ENCODE measurements around the gene TINAG. TPM values are rescaled to one million over a fixed set of nuclear protein-coding genes. Genes with fewer than 3 reads are reported as not detected.

The TINAG gene
- total RNA-seq, 1 donor, result not detected

DNA sequence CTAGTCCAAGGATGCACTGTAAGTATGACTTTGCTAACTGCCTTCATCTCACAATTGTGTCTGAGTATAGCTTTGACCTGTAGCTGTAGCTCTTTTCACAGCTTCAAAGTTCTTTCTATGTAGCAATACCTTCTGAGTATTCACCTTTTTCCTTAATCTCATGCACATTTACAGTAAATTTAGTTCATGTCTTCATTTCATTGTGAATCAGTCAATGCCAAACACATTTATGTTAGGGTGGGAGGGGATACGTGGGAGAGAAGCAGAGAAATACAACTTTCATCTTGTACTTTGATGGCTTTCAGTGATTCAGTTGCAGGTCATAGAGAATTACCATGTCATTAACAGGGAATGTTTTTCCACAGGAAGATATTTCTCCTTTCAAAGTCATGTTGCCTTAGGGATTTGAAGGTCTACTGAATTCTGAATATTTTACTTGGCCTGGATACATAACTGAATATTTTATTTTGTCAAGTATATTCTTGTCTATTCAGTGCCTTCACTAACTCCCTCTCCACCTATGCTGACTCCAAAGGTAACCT lies 119.2 kb downstream of the TINAG start:
- H3K4me3 ChIP-seq (ENCODE audit: low read depth, low read length), result no peak overlapping the region
- TF ChIP-seq, protein P1, sequence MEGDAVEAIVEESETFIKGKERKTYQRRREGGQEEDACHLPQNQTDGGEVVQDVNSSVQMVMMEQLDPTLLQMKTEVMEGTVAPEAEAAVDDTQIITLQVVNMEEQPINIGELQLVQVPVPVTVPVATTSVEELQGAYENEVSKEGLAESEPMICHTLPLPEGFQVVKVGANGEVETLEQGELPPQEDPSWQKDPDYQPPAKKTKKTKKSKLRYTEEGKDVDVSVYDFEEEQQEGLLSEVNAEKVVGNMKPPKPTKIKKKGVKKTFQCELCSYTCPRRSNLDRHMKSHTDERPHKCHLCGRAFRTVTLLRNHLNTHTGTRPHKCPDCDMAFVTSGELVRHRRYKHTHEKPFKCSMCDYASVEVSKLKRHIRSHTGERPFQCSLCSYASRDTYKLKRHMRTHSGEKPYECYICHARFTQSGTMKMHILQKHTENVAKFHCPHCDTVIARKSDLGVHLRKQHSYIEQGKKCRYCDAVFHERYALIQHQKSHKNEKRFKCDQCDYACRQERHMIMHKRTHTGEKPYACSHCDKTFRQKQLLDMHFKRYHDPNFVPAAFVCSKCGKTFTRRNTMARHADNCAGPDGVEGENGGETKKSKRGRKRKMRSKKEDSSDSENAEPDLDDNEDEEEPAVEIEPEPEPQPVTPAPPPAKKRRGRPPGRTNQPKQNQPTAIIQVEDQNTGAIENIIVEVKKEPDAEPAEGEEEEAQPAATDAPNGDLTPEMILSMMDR (IDR thresholded peaks at IDR 0.05; ENCODE audit: insufficient read depth, low read length), result no peak
- DNase-seq (ENCODE audit: low read depth), result peak; percentile 5

DNA sequence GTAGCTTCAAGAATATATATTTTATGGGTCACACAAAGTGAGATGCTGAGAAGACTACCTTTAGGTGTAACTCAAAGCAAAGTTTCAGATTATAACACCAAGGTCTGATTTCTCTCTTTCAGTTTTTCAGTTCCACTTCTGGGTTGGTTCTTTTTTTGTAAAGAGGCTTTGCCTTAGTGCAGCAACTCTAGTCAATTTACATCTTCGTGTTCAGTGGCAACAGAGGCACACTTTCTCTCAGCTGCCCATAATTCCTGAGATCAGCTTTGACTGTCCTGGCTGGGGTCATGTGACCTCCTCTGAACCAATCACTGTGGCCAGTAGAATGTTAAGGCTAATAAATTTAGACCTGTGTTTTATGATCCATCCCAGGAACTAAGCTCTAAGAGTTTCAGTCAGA lies 120.2 kb downstream of the TINAG start:
- TF ChIP-seq, protein P1 (IDR thresholded peaks at IDR 0.05; ENCODE audit: insufficient read depth, low read length), result no peak
- no peak for DNase-seq (ENCODE audit: low read depth)
- H3K4me3 ChIP-seq (ENCODE audit: low read depth, low read length), result no peak overlapping the region

GRCh38 chr6:54431466-54431865 lies 123.2 kb downstream of the TINAG start:
- H3K4me3 ChIP-seq (ENCODE audit: low read depth, low read length), result no peak overlapping the region
- peak; percentile 77 for DNase-seq (ENCODE audit: low read depth)
- TF ChIP-seq, protein P1 (IDR thresholded peaks at IDR 0.05; ENCODE audit: insufficient read depth, low read length), result no peak

Other genes with a start within 250 kb of the TINAG start
- gene MLIP, start 197.0 kb upstream of the TINAG start, total RNA-seq (ENCODE audit: low replicate concordance), result not detected in 2 replicates